Myocyte (in vitro differentiated cells): ENCODE results near the gene PZP. TPM values are rescaled to one million over a fixed set of nuclear protein-coding genes. Genes with fewer than 3 reads are reported as not detected.

Experiments
- DNase-seq: peaks from one replicate; pipeline ENCODE4 v3.0.0-alpha.2; 2012; ENCODE audit warnings: low read depth
- total RNA-seq: library from RNA; depleted of rRNA; stranded (reverse); fragments of >200 nt; gene quantifications from 2 replicates; pipeline ENCODE4 v1.2.3, GENCODE V29; 2014

PZP gene
- total RNA-seq, 1 donor from 2014 or later, result not detected

GRCh38 chr12:9127484-9127883 lies 80.7 kb downstream of the PZP start:
- no peak for DNase-seq

- DNase-seq, result no peak
Measured at GRCh38 chr12:9124383-9125031, 83.7 kb downstream of the PZP start.

DNA sequence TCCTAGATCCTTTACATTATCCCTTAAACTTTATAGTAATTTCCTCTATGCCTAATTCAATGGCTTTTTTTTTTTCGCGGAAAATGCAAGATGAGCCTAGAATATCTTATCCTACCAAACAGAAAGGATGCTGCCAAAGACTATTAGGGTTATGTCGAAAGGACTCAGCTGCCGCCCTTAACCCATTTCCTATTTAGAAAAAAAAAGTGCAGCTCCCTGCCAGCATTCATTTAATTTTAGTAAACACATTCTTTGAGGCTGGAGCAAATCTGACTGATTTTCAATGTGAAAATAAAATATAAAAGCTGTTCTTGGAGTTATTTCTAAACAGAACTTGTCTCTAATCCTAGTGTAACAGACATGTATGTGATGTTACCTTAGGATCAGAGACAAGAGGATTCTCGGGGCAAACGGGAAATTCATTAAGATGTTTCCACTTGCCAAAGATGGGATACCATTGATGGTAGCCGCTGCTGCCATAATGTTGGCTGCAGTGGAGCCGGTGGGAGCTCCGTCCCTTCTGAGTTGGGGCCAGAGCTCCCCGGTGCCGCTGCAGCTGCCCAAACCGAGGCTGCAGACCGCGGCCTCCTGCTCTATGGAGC lies 84.3 kb downstream of the PZP start:
- DNase-seq, result no peak

DNA sequence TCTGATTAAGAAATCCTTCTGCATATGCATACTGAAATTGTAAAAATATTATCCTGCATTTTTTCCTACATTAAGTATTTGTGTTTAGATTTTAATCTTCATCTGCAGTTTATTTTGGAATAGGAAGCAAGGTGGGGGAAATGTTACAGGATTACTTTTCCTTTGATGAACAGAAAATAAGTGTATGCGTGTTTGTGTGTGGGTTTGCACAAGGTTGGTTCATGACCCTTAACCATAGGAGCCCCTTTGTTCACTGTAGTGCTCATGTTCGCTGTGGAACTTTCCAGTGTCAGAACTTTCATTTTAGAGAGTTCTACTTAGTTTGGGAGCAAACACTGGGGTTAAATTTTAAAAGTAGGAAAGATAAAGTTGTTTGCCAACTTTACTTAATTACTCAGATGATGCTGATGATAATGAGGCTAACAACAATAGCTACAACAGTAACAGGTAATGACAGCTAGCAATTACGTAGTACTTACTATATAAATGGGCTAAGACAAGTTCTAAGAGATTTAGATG lies 86.0 kb downstream of the PZP start:
- no peak for DNase-seq

- no peak for DNase-seq
Measured at GRCh38 chr12:9120487-9121184, 87.6 kb downstream of the PZP start.

GRCh38 chr12:9118158-9118557 lies 90.0 kb downstream of the PZP start:
- DNase-seq, result peak; percentile 32

DNA sequence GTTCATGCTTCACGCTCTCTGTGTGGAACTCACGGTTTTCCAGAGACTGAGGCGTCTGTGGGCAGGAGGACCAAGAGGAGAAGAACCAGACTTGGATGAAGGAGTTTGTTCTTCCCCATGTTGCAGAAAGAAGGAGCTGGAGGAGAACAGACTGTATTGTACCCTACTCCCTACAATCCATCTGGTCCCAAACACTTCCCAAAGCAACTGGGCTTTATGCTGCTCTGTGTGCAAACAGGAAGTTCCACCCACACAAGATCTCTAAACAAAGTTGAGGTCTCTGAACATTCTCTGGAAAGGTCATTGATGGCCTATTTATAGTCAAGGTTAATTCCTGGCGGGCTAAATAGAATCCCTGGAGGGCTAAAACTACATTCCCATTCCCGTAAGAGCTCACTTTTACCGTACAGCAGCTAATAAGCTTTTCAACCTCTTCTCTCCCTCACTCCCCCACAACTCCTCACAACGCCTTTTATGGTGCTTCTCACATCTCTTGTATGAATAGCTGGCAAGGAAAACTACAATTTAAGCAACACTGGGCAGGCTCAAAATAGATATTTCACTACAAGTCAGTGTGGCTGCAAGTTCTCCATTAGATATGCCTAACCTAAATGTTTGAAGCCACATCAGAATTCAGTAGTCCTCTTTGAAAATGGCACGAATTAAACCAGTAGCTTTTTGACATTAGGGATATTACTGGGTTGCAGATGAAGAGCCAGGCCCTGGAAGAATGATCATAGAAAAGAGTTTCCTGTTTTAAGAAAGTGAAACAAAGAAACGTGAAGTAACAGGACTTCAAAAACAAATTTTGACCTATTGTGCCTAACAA lies 92.2 kb downstream of the PZP start, which contains the start of gene A2M:
Gene A2M (minus strand): TSS at position 189 of the 829 bp plus-strand sequence. CDS start 70 bp downstream, at position 119.
- peak; percentile 36 for DNase-seq

GRCh38 chr12:9114946-9115345 lies 93.2 kb downstream of the PZP start:
- no peak for DNase-seq

DNA sequence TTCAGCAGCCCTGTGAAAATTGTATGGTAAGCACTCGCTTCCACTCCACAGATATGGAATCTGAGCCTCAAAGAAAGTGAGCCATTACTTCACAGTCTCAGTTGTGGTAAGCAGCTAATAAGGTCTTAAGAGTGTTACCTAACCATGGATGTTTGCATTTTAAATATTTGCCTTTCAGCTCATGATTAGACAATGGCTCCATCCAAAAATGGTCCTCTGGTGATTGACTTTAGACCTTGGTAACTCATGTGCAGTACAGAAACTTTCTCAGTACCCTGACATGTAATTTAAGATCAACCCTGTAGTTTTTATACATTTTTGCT lies 94.2 kb downstream of the PZP start:
- DNase-seq, result no peak

GRCh38 chr12:9113296-9113986 lies 94.8 kb downstream of the PZP start:
- DNase-seq, result no peak

GRCh38 chr12:9112076-9112853 lies 95.9 kb downstream of the PZP start:
- DNase-seq, result no peak

- DNase-seq, result no peak
Measured at GRCh38 chr12:9111525-9111924, 96.7 kb downstream of the PZP start.

- DNase-seq, result no peak
Measured at GRCh38 chr12:9109737-9110491, 98.3 kb downstream of the PZP start.

DNA sequence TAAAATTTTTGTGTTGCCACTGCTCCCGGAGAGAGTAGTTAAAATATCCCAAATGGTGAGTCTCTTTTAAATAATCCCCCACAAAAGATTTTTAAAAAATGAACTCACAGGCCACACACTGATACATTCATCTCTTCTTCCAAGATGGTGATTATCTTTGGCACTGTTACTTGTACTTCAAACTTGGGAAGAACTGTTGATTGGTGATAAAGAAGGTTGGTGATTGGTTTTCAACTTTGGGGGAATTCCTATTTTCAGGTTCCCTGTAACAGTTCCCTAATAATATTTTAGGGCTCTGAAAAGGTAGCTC lies 99.0 kb downstream of the PZP start:
- no peak for DNase-seq

DNA sequence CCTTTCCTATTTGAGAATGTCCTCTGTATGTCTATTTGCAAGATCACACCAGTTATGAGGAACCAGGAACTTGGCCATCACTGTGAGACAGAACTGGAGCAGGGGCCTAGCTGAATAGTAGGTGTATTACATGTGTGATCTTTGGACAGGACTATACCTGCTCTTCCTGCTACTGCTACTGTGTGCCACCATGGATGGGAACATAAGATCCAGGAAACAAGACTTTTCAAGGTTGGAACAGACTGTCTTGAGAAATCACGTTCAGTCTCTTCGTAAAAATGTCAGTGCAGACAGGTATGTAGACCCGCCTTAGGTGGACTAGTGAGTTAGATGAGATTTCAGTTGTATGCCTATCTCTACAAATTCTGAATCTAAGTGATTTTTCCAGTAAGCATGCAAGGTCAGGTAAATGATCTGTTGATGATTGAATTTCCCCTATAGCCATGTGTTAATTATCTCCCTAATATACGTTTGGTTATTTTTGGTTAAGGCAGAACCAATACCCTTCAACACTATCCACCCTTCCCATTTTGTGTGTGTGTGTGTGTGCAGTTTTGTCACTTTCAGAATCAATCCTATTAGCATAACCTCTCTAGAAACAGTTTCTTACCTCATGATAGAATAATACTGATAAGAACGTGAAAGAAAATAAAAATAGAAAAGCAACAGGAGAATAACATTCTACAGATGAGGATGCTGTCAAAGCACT lies 99.5 kb downstream of the PZP start:
- no peak for DNase-seq

- DNase-seq, result no peak
Measured at GRCh38 chr12:9107542-9107873, 100.7 kb downstream of the PZP start.

DNA sequence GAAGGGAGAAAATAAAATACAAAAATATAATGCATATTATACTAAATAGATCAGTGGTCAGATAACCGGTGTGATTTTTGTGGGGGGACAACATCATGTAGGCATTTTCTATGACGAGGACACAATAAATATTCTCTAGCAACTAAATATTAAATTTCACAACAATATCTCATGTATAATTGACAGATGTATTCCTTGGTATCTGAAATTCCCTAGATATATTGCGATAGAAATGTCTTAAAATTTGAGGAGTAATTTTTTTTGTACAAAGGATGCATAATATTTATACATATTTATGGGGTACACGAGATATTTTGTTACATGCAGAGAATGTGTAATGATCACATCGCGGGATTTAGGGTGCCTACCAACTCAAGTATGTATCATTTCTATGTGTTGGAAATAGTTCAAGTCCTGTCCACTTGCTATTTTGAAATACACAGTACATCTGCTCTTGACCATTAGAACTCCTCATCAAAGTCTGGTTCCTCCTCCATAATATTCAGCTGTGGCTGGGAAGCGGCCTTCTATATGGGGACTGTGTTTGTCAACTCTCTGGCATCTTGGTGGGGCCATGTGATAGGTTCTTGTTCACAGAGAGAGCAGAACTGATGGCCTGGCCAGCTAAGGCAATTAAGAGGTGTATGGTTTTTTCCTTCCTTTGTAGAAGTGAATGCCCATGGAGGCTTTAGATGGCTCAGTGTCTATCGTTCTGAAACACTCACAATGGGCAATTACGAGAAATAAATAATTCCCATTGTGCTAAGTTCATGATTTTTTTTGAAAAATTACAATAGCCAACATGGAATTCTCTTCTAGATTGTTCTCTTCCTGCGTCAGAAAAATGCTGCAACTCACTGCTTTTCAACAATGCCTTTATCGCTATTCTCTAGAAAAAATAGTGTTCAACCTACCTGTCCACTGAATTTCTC lies 101.3 kb downstream of the PZP start:
- DNase-seq, result peak; percentile 22

- no peak for DNase-seq
Measured at GRCh38 chr12:9106067-9106466, 102.1 kb downstream of the PZP start.
